ENCODE measurements around the gene MAN1C1.

- TF ChIP-seq TEAD4 (CRISPR knock-in tag; IDR thresholded peaks at IDR 0.05) (no peak), TCF7 (CRISPR knock-in tag; IDR thresholded peaks at IDR 0.05; ENCODE audit: low read depth) (no peak), GABPB1 (CRISPR knock-in tag; IDR thresholded peaks at IDR 0.05) (no peak), TP53 (CRISPR knock-in tag; IDR thresholded peaks at IDR 0.05) (no peak), ZBTB21 (CRISPR knock-in tag; IDR thresholded peaks at IDR 0.05; ENCODE audit: borderline replicate concordance) (no peak), ESRRA (CRISPR knock-in tag; IDR thresholded peaks at IDR 0.05; ENCODE audit: borderline replicate concordance) (no peak), NR2C2 (CRISPR knock-in tag; IDR thresholded peaks at IDR 0.05) (no peak), CTCF (IDR thresholded peaks at IDR 0.05) (no peak), JAZF1 (CRISPR knock-in tag; IDR thresholded peaks at IDR 0.05) (no peak), NR1H2 (CRISPR knock-in tag; IDR thresholded peaks at IDR 0.05) (no peak), CREB1 (CRISPR knock-in tag; IDR thresholded peaks at IDR 0.05) (no peak), RELA (CRISPR knock-in tag; IDR thresholded peaks at IDR 0.05; ENCODE audit: borderline replicate concordance) (no peak), USF2 (CRISPR knock-in tag; IDR thresholded peaks at IDR 0.05) (no peak), MXD4 (CRISPR knock-in tag; IDR thresholded peaks at IDR 0.05; ENCODE audit: borderline replicate concordance) (no peak)
These were observed 32.8 kb upstream of the MAN1C1 start for GRCh38 chr1:25583519-25584370.

Data from WTC11 (cell line).